Stimulated activated CD4-positive, alpha-beta T cell treated with anti-CD3 and anti-CD28 coated beads, Interleukin-15, amount 100 ng/mL, for 24 hours (primary cell): ENCODE results near the gene DDB1.
A peak's percentile ranks its signal among the peaks of the same experiment; 100 is the strongest.

Experiments used
- DNase-seq: peaks from one replicate; pipeline ENCODE4 v3.0.0-alpha.2; 2020

DDB1 gene

DNA sequence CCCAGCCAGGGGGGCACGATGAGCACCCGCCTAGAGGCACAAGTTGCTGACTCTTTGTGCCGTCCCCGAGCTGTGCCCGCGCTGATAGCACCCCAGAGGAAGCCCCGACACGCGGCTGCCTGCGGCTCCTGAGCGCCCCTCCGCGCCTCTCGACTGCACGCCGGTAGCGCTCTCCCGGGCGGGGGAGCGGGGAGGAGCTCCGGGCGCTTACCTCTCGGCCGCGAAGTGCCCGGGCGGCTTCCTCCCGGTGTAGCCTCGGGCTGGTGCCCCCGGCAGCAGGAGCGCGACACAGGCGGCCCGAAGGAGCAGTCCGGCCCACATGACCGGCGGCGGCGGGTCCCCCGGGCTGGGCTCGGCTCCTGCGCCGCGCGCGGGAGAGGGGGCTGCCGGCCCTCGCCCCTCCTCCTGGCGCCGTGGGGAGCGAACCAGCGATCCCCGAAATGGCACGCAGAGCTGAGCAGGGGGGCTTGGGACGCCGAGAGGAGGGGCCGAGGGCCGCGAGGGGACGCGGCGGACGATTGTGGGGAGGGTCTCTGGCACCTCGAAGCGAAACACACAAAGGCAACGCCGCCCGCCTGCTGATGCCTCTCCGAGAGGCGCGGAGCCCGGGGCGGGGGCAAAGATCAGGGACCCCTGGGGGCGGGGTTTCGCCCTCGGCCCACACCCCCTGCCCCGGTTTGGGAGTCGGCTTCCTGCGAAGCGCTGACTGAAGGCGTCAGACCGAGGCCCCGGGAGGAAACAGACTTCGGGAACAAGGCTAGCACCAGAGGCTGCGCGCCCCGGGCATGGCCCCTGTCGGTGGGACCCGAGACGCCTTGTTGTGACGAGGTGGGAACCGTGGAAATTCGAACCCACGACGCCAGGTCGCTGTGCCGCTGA, 37.9 kb downstream of the DDB1 start, which contains the start of gene VWCE:
Gene VWCE (minus strand): TSS at position 600 of the 879 bp plus-strand sequence. CDS start 279 bp downstream, at position 321.
- DNase-seq: peak; percentile 85

DNA sequence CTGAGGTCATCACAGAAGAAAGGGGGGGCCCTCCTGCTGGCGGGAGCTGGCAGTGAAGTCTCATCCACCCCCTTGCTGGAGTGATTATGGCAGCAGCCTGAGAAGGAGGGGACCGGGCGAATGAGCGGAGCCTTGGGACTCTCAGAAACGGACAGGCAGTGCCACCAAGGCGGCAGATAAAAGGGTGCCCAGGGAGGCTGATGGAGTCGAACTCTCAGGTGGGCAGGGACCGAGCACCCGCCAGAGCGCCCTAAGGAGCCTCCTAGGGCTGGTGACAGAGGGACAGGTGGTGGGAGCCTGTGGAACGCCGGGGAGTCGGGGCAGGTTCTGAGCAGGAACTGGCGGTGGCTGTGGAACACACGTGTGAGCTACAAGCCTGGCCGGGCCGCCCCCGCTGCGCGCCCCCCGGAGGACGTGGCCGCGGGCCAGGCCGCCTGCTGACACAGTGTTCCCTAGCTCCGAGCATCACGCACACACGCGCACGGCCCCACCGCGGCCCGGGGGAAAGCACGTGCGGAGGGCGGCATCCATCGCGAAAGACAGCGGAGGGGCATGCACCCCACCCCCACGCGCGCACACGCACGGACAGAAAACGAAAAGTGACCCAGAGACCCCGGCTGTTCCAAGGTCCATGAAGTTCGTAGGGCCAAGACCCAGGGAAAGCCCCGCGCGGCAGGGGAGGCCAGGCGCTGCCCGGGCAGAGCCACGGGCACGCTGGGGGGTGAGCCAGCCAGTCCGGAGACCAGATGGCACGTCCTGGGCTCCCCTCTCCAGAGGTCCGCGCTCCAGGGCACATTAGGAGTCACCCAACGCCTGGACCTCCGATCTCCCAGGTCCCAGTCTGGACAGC, 38.8 kb downstream of the DDB1 start:
- peak; percentile 71 for DNase-seq

DNA sequence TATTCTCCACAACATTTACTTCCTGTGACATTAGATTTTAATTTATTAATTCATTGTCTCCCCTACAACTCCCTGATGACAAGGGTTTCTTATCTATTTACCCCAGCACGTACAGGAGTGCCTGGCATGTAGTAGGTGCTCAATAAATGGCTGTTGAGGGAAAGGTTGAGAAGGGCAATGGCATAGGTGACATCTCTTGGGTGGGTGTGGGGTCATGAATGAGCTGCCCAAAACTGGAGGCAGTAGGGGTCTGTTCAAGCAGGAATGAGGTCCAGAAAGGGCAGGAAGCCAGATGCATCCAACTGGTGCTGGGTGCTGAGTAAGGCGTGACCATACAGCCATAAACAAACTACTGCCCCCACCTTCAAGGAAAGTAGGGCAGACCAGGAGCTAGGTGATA, 40.5 kb downstream of the DDB1 start:
- no peak for DNase-seq

DNA sequence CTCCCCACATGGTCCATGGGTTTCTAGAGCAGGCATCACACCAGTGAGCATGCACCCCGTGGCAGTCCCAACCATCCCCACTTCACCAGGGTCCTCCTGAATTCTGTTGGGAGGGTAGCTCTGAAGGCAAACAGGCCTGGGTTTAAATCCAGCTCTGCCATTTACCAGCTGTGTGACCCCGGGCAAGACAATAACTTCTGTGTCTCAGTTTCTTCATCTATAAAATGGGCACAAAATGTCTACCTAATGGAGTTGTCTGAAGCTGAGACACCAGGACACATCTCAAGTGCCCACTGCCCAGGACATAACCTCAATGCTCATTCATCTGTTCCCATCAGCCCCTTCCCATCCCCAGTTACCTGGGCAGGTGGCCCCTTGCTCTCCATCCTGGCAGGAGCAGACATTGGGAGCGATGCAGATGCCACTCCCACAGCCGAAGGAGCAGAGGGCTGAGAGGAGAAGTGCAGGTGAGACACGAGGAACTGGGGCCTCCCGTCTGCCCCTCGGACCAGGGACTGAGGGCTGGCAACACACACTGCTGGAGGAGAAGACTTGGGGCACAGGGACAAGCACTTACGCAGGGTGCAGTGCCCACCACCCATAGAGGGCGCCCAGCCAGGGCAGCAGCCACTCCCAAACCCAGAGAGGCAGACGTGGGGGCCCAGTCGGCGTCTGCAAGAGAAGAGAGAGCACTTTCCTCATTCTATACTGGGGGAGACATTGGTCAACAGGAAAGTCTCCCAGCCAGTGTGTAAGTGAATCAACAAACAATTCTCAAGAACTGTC, 41.8 kb downstream of the DDB1 start:
- peak; percentile 32 for DNase-seq

DNA sequence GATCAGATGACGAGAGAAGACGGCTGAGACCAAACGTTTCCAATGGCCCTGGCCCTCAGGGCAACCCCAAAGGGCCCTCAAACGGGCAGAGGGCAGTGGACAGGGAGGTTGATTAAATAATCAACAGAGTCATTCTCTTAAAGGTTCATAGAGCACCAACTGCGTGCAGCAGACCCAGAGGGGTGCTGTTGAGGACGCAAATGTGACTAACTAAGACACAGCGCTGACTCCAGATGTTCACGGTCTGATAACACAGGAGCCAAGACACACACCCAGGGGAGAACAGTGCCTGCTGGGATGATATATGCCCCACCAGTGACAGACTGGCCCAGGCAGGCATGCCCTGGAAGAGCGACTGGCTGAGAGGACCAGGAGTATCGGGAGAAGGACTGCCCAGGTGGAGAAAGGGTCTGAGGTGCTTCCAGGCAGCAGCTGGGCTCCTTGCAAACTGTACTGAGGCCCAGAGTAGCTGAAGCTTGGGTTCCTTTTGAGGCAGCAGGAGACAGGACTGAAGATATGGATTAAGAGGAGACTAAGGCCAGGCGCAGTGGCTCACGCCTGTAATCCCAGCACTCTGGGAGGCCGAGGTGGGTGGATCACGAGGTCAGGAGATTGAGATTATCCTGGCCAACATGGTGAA, 45.4 kb downstream of the DDB1 start:
- DNase-seq: no peak

DNA sequence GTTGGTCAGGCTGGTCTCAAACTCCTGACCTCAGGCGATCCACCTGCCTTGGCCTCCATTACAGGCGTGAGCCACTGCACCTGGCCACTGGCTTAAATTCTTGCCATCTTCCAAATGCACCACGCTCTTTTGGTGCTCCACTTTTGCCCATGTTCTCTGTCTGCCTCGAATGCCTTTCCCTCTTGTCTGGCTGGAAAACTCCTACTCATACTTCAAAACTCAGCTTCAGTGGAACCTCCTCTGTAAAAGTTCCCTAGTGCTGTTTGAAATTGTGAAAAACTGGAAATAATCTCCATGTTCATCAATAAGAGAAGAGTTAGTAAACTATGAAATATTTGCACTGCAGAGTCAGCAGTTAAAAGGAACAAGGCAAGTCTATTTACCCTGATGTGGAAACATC, 49.3 kb downstream of the DDB1 start:
- no peak for DNase-seq

DNA sequence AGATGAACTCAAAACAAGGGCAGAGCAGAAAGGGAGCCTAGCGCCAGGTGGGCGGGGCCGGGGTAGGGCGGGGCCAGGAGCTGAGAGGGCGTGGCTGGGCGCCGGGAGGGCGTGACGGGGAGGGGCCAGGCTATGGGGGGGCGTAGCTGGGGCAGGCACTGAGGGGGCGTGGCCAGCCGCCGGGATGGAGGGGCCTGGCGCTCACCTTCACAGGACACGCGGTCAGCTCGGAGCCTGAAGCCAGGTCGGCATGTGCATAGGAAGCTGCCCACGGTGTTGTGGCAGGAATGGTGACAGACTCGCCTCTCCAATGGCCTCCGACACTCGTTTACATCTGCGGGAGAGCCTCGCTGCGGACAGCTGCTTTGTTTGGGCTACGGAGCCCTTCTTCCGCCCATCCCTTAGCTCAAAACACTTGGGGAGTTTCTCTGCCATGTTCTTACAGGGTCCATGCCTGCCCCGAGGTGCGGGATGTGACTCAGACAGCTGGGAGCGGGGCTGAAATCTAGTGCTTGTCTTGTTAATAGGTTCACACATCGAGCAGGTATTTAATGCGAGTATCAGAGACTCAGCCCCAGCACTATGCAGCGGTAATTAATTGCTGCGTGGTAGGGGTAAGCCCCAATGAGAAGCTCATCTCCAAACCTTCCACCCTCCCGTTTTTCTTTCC, 51.2 kb downstream of the DDB1 start:
- DNase-seq: peak; percentile 54

DNA sequence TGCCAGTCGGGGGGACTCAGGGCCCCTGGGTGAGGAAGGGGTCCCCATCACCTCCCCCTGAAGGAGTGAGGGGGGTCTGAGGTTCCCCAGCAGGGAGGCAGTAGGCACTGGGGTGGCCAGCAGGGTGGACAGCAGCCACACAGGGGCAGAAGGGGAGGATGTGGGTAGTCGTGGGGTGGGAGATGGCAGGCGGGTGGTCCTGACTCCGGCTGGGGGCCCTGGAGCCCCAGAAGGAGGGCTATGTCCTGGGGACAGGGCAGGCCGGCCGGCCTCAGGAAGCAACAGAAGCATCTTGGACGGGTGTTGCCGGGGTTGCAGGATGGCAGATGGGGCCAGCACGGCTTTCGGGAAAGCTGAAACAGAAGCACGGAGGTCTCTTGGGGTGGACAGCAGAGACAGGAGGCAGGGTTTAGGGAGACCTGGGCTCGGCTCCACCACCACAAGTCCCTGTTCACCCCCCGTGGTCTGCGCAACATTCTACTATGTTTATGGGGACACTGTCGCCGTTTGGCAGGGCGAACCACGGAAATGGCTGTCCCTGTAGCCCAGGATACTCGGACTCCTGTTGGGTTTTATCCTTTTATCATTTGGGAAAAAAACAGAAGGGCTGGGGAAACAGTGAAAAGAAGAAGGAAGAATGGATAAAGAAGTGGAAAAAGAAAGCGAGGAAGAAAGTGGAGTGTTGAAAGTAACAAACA, 51.9 kb downstream of the DDB1 start:
- DNase-seq: no peak

DNA sequence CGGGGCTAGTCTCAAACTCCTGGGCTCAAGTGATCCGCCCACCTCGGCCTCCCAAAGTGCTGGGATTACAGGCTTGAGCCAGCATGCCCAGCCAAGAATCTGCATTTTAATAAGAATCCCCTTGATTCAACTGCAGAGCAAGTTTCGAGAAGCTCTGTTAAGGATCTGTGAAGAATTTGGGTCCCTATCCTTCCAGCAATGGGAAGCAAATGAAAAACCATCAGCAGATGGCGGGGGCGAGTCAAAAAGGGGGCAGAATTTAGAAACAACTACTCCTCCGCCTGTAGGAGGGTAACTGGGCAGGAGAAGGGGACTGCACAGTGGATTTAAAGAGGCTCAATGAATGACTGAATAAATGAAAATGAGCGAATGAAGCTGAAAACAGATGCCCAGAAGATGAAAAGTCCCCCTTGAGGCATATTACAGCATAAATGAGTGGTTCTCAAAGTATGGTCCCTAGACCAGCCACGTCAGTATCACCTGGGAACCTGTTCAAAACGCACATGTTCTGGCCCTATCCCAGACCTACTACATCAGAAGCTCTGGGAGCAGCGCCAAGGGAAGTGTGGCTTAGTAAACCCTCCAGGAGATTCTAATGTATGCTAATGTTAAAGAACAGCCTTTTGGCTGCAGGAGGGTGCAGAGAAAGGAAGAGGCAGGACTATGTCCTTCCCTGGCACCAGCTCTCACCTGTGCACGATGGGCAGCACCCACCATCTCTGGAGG, 52.8 kb downstream of the DDB1 start:
- no peak for DNase-seq

DNA sequence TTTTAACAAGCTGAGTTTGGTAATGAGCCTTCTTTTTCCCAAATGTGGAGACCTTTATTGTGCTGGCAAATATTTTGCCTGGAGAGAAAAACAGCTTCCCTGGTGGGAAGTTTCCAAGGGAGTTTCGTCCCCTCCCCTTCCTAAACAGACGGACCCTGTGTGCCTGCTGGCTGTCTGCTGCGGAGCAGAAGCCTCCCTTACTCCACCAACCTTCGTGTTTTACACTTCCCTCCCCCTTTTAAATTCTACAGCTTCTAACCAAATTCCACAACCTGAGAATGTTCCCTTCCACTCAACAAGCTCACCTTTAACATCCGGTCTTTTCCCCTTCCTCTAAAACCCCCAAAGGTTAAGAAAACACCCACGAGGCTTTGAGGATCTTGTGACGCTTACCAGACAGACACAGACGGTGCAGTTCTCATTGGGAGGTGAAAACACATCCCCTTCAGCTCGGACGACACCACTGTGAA, 54.9 kb downstream of the DDB1 start:
- no peak for DNase-seq

DNA sequence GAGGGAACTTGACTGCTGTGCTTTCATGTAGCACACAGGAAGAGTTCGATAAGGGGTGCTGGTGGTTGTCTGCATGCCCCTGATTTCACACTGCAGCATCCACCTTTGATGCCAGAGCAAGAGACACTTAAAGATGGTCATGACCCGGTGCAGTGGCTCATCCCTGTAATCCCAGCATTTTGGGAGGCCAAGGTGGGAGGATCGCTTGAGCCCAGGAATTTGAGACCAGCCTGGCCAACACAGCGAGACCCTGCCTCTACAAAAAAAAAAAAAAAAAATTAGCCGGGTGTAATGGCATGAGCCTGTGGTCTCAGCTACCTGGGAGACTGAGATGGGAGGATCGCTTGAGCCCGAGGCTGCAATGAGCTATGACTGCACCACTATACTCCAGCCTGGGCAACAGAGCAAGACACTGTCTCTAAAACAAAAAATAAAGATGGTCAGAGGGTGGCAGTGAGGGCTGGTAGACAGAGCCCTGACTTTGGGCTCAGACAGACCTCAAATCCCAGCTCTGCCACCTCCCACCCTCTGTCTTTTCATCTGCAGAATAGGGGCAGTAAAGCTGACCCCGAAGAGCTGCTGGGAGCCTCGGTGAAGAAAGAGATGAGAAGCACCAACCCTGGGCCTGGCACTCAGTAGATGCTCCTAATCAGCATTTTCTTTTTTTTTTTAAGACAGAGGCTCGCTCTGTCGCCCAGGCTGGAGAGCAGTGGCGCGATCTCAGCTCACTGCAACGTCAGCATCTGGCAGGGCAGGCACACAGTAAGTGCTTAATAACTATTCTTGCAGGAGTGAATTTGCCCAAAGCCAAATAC, 55.5 kb downstream of the DDB1 start:
- DNase-seq: no peak

DNA sequence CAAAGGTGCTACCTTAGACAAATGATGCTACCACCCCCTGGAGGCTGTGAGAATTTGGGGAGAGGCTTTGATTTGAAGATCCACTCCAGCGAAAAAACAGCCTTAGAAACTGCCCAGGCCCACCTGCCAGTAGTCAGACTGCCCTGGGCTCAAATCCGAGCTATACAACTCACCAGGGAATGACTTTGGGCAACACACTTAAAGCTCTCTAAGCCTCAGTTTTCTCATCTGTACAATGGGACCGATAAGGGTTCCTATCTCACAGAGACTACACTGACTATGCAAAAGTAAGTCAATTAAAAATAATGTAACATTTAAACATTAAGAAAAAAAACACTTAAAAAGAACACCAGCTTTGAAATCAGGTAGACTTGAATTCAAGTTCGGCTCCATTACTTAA, 57.7 kb downstream of the DDB1 start:
- DNase-seq: no peak

DNA sequence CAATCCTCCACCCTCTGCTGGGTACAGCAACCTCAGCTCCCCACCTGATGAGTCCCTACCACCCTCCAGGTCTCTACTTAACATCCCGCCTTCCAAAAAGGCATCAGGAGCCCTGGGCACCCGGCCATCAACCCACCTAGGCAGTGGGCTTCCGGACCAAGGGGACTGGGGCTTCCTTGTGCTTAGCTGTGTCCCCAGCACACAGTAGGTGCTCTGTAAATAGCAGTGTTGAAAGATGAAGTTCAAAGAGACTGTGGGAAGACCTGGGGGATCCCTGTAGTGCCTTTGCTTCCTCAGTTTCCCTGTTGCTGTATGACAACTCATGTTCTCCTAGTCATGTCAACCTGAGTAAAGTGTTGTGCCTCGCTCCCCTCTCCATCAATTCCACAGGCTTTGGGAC, 58.8 kb downstream of the DDB1 start:
- no peak for DNase-seq

DNA sequence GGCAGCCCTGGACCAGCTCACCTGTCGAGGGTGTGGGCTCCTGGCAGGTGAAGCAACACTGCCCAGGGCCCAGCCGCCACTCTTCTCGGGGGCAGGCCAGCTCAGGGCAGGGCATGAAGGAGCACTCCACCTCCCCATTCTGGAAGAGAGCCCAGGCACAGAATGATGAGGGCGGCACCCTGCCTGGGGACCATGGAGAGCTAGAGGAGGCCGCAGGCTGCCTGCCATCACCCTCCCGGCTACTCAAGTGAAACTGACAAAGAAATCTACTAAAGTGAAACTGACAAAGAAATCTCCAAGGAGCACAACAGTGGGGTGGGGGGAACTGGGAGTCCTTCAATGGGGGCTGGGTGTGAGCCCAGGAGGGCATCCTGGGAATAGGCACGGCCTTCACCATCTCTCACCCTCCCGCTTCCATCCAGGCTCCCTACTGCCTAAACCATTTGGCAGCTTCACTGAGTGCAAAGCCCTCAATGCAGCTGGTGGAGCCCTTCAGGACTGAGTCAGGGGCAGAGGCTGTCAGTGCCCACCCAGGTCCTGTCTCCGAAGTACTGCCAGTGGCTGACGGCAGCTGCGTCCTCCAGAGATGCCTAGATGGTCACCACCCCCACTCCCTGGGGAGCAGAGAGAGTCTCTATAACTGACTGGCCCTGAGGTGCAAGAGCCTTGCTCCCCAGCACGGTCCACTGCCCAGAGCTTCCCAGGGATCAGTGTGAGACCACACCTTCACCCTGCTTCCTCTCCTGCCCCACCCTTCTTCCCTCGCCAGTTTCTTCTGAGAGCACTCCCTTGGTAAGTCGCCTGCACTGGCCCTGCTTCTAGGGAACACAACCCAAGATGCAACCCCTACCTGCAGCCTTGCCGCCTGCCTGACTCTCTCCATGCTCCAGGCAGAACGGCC, 59.5 kb downstream of the DDB1 start:
- no peak for DNase-seq

DNA sequence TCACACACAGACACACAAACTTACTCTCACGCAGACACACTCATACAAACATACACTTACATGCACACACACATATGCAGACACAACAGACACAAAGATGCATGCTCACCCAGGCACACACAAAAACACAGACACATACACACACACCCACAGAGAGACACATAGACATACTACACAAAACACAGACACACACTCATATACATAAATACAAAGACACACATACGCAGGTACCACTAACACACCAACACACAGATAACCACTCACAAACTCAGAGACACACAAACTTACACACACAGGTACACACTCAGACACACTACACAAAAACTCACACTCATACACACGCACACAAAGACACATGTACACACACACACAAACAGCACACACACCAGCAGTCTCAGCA, 60.2 kb downstream of the DDB1 start:
- DNase-seq: no peak

DNA sequence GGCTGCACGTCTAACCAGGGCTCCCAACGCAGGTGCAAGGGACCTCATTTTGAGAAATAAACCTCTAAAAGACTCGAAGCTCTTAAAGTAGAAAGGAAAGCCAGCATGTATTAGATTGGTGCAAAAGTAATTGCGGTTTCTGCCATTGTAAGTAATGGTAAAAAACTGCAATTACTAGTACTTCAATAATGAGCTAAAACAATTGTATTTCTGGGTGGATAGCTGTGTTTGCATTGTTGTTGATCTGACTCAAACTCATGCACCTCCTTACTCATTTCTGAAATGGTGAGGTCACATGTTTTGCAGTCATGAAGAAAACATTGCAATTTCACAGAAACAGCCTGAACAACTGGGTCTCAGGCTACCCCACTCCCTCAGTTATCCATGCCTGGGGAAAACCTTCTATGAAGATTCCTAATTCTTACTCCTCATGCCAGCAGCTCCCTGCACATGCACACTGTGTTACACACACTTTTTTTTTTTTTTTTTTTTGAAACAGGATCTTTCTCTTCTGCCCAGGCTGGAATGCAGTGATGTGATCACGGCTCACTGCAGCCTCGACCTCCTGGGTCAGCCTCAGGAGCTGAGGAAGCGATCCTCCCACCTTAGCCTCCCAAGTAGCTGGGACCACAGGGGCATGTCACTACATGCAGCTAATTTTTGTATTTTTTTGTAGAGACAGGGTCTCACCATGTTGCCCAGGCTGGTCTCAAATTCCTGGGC, 62.4 kb downstream of the DDB1 start:
- no peak for DNase-seq

DNA sequence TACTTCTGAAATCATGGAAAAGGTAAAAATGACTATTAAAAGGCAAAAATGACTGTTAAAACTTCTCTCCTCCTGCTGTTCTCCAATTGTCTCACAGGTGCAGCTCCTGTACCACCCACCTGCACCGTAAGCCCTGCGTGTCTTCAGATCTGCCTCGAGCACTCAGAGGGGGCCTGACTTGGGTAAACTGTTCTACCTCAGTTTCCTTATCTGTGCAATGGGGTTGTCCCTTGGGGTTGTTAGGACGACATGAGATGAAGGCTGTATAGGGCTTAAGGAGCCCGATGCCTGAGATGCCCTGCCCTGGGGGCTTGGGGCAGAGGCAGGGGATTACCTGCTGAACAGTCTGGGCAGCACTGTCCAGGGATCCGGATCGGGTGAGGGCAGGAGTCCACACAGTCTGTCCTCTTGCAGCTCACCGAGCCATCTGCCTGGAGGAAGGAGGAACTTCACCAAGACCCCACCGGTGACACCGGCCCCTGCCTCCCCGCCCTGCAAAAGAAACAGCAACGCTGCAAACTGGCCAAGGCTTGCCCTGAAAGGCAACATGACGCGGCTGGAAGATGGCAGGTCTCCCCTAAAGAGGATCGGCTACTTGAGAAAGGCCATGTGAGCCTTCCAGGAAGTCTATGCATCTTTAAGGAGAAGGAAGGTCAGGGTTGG, 64.2 kb downstream of the DDB1 start:
- DNase-seq: no peak
